ENCODE results near the gene FBXL17.

The FBXL17 gene

GRCh38 chr5:107887166-107887943 is 494.5 kb downstream of the FBXL17 start:
- DNase-seq, result no peak

- DNase-seq, result no peak
Observed at GRCh38 chr5:107885601-107886000, 496.3 kb downstream of the FBXL17 start.

GRCh38 chr5:107884871-107885270 is 497.0 kb downstream of the FBXL17 start:
- no peak for DNase-seq

- DNase-seq, result no peak
Observed at GRCh38 chr5:107878661-107879060, 503.2 kb downstream of the FBXL17 start.

- no peak for DNase-seq
Observed at GRCh38 chr5:107876906-107877305, 505.0 kb downstream of the FBXL17 start.

- DNase-seq, result no peak
Observed at GRCh38 chr5:107876261-107876660, 505.6 kb downstream of the FBXL17 start.

GRCh38 chr5:107875833-107876232 is 506.1 kb downstream of the FBXL17 start:
- DNase-seq, result no peak

- DNase-seq, result no peak
Observed at GRCh38 chr5:107874795-107875194, 507.1 kb downstream of the FBXL17 start.

- peak; percentile 58 for DNase-seq
Observed at GRCh38 chr5:107873877-107874276, 508.0 kb downstream of the FBXL17 start.

GRCh38 chr5:107871023-107871422 is 510.9 kb downstream of the FBXL17 start:
- no peak for DNase-seq

- DNase-seq, result no peak
Observed at GRCh38 chr5:107869438-107870115, 512.3 kb downstream of the FBXL17 start.

- DNase-seq, result no peak
Observed at GRCh38 chr5:107868650-107869409, 513.1 kb downstream of the FBXL17 start.

GRCh38 chr5:107867266-107867665 is 514.6 kb downstream of the FBXL17 start:
- DNase-seq, result no peak

- no peak for DNase-seq
Observed at GRCh38 chr5:107864793-107865192, 517.1 kb downstream of the FBXL17 start.

- no peak for DNase-seq
Observed at GRCh38 chr5:107863125-107863524, 518.8 kb downstream of the FBXL17 start.

- no peak for DNase-seq
Observed at GRCh38 chr5:107861565-107861964, 520.3 kb downstream of the FBXL17 start.

- DNase-seq, result no peak
Observed at GRCh38 chr5:107860044-107860443, 521.9 kb downstream of the FBXL17 start.

GRCh38 chr5:107858788-107859187 is 523.1 kb downstream of the FBXL17 start:
- no peak for DNase-seq

- no peak for DNase-seq
Observed at GRCh38 chr5:107858324-107858723, 523.6 kb downstream of the FBXL17 start.

- no peak for DNase-seq
Observed at GRCh38 chr5:107857785-107858184, 524.1 kb downstream of the FBXL17 start.

GRCh38 chr5:107855171-107855570 is 526.7 kb downstream of the FBXL17 start:
- no peak for DNase-seq

GRCh38 chr5:107853696-107854095 is 528.2 kb downstream of the FBXL17 start:
- no peak for DNase-seq

GRCh38 chr5:107853031-107853430 is 528.9 kb downstream of the FBXL17 start:
- no peak for DNase-seq

- no peak for DNase-seq
Observed at GRCh38 chr5:107849118-107849517, 532.8 kb downstream of the FBXL17 start.

All from NCI-H1092 treated with DMSO at 0.1 percent for 48 hours (cell line).